IPS-18a (cell line): ENCODE results near the gene CCDC81.
"Not testable (repeated sequence)": the region's sequence is repeated elsewhere in the genome, so short reads cannot be mapped to it uniquely, and the experiment has no call there.

ENCODE experiments used
- H3K27ac ChIP-seq: one replicate; pipeline ENCODE4 v1.5.1; 2013; ENCODE audit warnings: low read length
- H3K27me3 ChIP-seq: one replicate; pipeline ENCODE4 v1.6.1; 2013; ENCODE audit warnings: mild to moderate bottlenecking, low read length; ENCODE audit not compliant: control insufficient read depth, insufficient read depth
- H3K36me3 ChIP-seq: one replicate; pipeline ENCODE4 v1.6.1; 2013; ENCODE audit warnings: low read depth, low read length; ENCODE audit not compliant: control insufficient read depth
- H3K4me1 ChIP-seq: one replicate; pipeline ENCODE4 v1.6.1; 2013; ENCODE audit warnings: low read depth, low read length; ENCODE audit not compliant: control insufficient read depth
- H3K4me3 ChIP-seq: one replicate; pipeline ENCODE4 v1.5.1; 2013; ENCODE audit warnings: low read length
- H3K9ac ChIP-seq: one replicate; pipeline ENCODE4 v1.6.1; 2013; ENCODE audit warnings: mild to moderate bottlenecking, low read length, moderate library complexity
- H3K9me3 ChIP-seq: one replicate; pipeline ENCODE4 v1.6.1; 2013; ENCODE audit warnings: low read depth, low read length; ENCODE audit not compliant: control insufficient read depth

CCDC81 gene

GRCh38 chr11:86374586-86374985 is at the start of gene CCDC81:
TSS of gene CCDC81 (plus strand) at chr11:86374887. CDS start at chr11:86375164, 277 bp downstream.
- Histone ChIP-seq H3K36me3 (no peaks in the 10 kb centered on the region), H3K9me3 (no peaks in the 10 kb centered on the region), H3K27ac (no peak within 1 kb of the TSS), H3K4me3 (peak within 1 kb of the TSS; percentile 58), H3K4me1 (peaks cover 6% of the 10 kb centered on the region), H3K9ac (no peak within 1 kb of the TSS), H3K27me3 (peaks cover 3% of the 10 kb centered on the region)

GRCh38 chr11:86335131-86335767 is 39.4 kb upstream of the CCDC81 start:
- no peak overlapping the region for H3K9ac ChIP-seq
- H3K4me3 ChIP-seq = no peak overlapping the region
- no peaks in the 10 kb centered on the region for H3K4me1 ChIP-seq
- H3K27me3 ChIP-seq = no peaks in the 10 kb centered on the region
- peaks cover 10% of the 10 kb centered on the region for H3K36me3 ChIP-seq
- H3K27ac ChIP-seq = no peak overlapping the region
- H3K9me3 ChIP-seq = no peaks in the 10 kb centered on the region

DNA sequence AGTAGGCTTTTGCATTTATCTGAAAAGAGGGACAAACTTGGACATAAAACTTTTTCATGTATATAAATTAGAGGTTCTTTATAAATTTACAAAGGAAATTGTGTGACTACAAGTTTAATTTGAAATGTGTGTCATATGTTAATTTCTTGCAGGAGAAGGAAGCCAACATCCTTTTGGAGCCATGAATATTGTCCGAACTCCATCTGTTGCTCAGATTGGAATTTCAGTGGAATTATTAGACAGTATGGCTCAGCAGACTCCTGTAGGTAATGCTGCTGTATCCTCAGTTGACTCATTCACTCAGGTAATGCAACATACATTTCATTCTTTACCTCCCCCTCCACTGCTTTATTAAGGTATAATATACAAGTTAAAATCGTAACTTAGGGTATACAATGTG is 37.5 kb upstream of the CCDC81 start:
- peaks cover 10% of the 10 kb centered on the region for H3K36me3 ChIP-seq

GRCh38 chr11:86341382-86341781 is 33.3 kb upstream of the CCDC81 start:
- no peaks in the 10 kb centered on the region for H3K9me3 ChIP-seq
- H3K4me1 ChIP-seq = no peaks in the 10 kb centered on the region
- H3K36me3 ChIP-seq = peaks cover 10% of the 10 kb centered on the region
- H3K27me3 ChIP-seq = no peaks in the 10 kb centered on the region
- no peak overlapping the region for H3K4me3 ChIP-seq
- no peak overlapping the region for H3K9ac ChIP-seq
- no peak overlapping the region for H3K27ac ChIP-seq

More for the DNA sequence above, 37.5 kb upstream of the CCDC81 start:
- Histone ChIP-seq H3K27me3 (no peaks in the 10 kb centered on the region), H3K9ac (no peak overlapping the region), H3K27ac (no peak overlapping the region), H3K4me1 (no peaks in the 10 kb centered on the region), H3K4me3 (no peak overlapping the region), H3K9me3 (no peaks in the 10 kb centered on the region)

DNA sequence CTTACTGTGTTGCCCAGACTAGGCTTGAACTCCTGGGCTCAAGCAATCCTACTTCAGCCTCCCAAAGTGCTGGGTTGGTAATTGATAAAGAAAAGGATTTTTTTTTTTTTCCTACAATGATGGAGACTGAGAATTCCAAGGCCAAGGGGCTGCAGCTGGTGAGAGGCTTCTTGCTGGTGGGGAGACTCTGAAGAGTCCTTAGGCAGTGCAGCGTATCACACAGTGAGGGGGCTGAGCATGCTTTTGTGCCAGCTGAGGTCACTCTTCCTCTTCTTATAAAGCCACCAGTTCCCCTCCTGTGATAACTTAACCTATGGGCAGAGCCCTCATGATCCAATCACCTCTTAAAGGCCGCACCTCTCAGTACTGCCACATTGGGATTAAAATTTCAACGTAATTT is 28.2 kb upstream of the CCDC81 start:
- Histone ChIP-seq H3K4me1 (no peaks in the 10 kb centered on the region), H3K27me3 (no peaks in the 10 kb centered on the region), H3K36me3 (peaks cover 3% of the 10 kb centered on the region), H3K9me3 (no peaks in the 10 kb centered on the region), H3K27ac (no peak overlapping the region), H3K4me3 (no peak overlapping the region), H3K9ac (no peak overlapping the region)

- Histone ChIP-seq H3K36me3 (no peaks in the 10 kb centered on the region), H3K27ac (no peak overlapping the region), H3K9ac (no peak overlapping the region), H3K4me3 (no peak overlapping the region), H3K27me3 (no peaks in the 10 kb centered on the region), H3K4me1 (peaks cover 17% of the 10 kb centered on the region), H3K9me3 (no peaks in the 10 kb centered on the region)
Observed at GRCh38 chr11:86355256-86355655, 19.4 kb upstream of the CCDC81 start.

DNA sequence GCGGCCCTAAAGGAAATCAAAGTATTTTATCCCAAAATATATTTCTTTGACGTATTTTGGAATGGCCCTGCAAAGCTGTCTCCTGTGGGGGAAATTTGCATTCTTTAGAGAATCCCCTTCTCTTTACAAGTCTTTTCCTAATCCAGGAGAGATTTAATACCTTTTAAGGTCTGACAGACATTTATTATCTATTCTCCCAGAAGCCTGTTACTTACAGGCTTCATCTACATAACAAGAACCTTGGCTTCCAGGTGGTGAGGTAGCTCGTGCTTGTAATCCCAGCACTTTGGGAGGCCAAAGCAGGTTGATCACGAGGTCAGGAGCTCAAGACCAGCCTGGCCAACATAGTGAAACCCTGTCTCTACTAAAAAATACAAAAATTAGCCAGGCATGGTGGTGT is 17.3 kb upstream of the CCDC81 start:
- H3K4me1 ChIP-seq = peaks cover 17% of the 10 kb centered on the region
- not testable (repeated sequence) for H3K36me3 ChIP-seq, H3K9ac ChIP-seq, H3K4me3 ChIP-seq, H3K9me3 ChIP-seq, H3K27me3 ChIP-seq
- peak overlapping the region; percentile 57 for H3K27ac ChIP-seq

DNA sequence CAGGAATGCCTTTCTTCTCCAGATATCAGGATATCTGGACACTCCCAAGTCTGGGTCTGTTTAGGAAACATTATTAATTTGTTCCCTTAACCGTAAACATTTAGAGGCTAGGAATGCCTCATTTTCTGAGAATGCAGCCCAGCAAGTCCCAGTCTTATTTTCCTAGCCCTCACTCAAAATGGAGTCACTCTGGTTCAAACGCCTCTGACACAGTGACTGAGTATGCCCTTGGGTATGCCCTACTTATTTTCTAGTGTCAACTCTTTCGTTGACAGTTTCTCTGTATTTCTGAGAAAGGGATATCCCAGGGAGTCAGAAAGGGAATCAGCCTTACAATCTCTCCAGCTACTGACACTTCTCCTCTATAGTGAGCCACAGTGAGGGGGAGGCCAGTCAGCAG is 16.0 kb upstream of the CCDC81 start:
- H3K9ac ChIP-seq = no peak overlapping the region
- peaks cover 4% of the 10 kb centered on the region for H3K9me3 ChIP-seq
- no peaks in the 10 kb centered on the region for H3K36me3 ChIP-seq
- H3K4me1 ChIP-seq = peaks cover 17% of the 10 kb centered on the region
- H3K27ac ChIP-seq = no peak overlapping the region
- no peaks in the 10 kb centered on the region for H3K27me3 ChIP-seq
- H3K4me3 ChIP-seq = no peak overlapping the region

DNA sequence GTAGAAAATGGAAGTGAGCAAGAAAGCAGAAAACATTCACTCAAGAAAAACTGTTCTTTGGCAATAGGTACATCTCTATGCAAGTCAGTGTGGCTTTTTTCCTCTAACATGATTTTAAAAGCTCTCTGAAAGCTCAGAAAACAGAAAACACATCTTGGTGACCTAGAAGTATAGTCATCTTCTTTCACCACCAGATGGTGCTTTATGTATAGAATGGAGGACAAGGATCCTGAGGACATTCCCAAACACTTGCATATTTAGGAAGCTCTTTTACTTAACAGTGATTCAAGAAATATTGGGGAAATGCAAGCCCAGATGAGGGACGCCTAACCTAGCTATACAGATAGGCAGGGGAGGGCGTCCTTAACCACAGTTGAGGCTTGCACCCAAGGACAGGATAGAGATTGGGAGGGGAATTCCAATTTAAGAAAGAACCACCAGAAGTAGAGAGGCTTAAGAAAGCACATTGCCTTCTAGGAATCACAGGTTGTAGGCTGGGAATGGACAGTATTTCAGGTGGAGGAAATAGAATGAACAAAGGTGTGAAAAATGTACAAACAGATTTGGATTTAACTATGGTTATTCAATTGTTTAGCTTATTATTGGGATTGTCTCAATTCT is 13.8 kb upstream of the CCDC81 start:
- H3K27me3 ChIP-seq = no peaks in the 10 kb centered on the region
- peaks cover 4% of the 10 kb centered on the region for H3K9me3 ChIP-seq
- no peak overlapping the region for H3K27ac ChIP-seq
- H3K4me1 ChIP-seq = peaks cover 17% of the 10 kb centered on the region
- H3K9ac ChIP-seq = no peak overlapping the region
- H3K36me3 ChIP-seq = no peaks in the 10 kb centered on the region
- no peak overlapping the region for H3K4me3 ChIP-seq

GRCh38 chr11:86363424-86363823 is 11.3 kb upstream of the CCDC81 start:
- H3K27ac ChIP-seq = no peak overlapping the region
- H3K4me3 ChIP-seq = no peak overlapping the region
- H3K36me3 ChIP-seq = no peaks in the 10 kb centered on the region
- H3K4me1 ChIP-seq = peaks cover 1% of the 10 kb centered on the region
- peaks cover 4% of the 10 kb centered on the region for H3K9me3 ChIP-seq
- H3K27me3 ChIP-seq = no peaks in the 10 kb centered on the region
- no peak overlapping the region for H3K9ac ChIP-seq

DNA sequence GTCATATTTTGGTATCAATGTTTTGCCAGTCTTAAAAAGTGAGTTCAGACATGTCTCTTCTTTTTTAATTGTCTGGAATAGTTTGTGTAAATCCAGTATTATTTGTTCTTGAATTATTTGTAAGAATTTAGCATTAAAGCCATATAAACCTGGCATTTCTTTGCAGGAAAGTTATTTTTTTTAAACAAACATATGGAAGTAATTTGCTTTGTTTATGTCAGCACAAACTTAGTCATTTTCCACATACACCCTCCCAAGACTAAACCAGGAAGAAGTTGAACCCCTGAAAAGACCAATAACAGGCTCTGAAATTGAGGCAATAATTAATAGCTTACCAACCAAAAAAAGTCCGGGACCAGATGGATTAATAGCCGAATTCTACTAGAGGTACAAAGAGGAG is 9.1 kb upstream of the CCDC81 start:
- no peak overlapping the region for H3K27ac ChIP-seq
- H3K4me3 ChIP-seq = no peak overlapping the region
- peaks cover 4% of the 10 kb centered on the region for H3K9me3 ChIP-seq
- no peaks in the 10 kb centered on the region for H3K4me1 ChIP-seq
- no peaks in the 10 kb centered on the region for H3K36me3 ChIP-seq
- H3K9ac ChIP-seq = no peak overlapping the region
- no peaks in the 10 kb centered on the region for H3K27me3 ChIP-seq

DNA sequence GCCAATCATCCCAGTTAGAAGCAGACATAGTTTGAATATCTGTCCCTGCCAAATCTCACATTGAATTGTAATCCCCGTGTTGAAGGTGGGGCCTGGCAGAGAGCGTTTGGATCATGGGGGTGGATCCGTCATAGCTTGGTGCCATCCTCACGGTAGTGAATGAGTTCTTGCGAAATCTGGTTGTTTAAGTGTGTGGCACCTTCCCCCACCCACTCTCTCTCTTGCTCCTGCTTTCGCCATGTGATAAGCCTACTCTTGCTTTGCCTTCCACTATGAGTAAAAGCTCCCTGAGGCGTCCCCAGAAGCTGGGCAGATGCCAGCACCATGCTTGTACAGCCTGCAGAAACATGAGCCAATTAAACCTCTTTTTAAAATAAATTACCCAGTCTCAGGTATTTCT is 5.0 kb upstream of the CCDC81 start:
- Histone ChIP-seq H3K9ac (no peak overlapping the region), H3K36me3 (no peaks in the 10 kb centered on the region), H3K4me3 (no peak overlapping the region), H3K27me3 (peaks cover 3% of the 10 kb centered on the region), H3K4me1 (peaks cover 6% of the 10 kb centered on the region), H3K9me3 (no peaks in the 10 kb centered on the region), H3K27ac (no peak overlapping the region)
